Caki2 (cell line): ENCODE results near the gene YWHAH. TPM values are rescaled to one million over a fixed set of nuclear protein-coding genes. Genes with fewer than 3 reads are reported as not detected.

Experiments used
- total RNA-seq: library from RNA; depleted of rRNA; stranded (reverse); fragments of >200 nt; shearing (Covaris generic); gene quantifications from 2 replicates; pipeline ENCODE4 v1.2.3, GENCODE V29; 2014; ENCODE audit warnings: low replicate concordance; rRNA removed

YWHAH gene
- total RNA-seq, 1 experiment from 2014 or later = 169 TPM

Other genes starting within 250 kb of the YWHAH start
- gene PRR14L, start 194.4 kb upstream of the YWHAH start, total RNA-seq = 4.7 and 5.5 TPM in 2 replicates
- 7.3 and 11.0 TPM in 2 replicates for gene DEPDC5, start 190.5 kb upstream of the YWHAH start, total RNA-seq
- gene SLC5A1, start 98.7 kb downstream of the YWHAH start, total RNA-seq = not detected in 2 replicates
- gene C22orf42, start 214.8 kb downstream of the YWHAH start, total RNA-seq = not detected in 2 replicates